Activated CD4-positive, alpha-beta T cell treated with anti-CD3 and anti-CD28 coated beads, Interleukin-2, amount 50 U/mL, for 48 hours (primary cell): Measurements from ENCODE around the gene SGPL1.
"Not testable (repeated sequence)": the region's sequence is repeated elsewhere in the genome, so short reads cannot be mapped to it uniquely, and the experiment has no call there.

Experiments used
- DNase-seq, 2 experiments: peaks; one replicate each; pipeline ENCODE4 v3.0.0-alpha.2; 2020

The SGPL1 gene

GRCh38 chr10:70908406-70909296 lies 92.9 kb downstream of the SGPL1 start:
- no peak for DNase-seq

GRCh38 chr10:70909326-70909935 lies 93.7 kb downstream of the SGPL1 start:
- no peak for DNase-seq

GRCh38 chr10:70910486-70911341 lies 95.0 kb downstream of the SGPL1 start:
- no peak for DNase-seq

- no peak for DNase-seq
Observed at GRCh38 chr10:70911386-70911785, 95.6 kb downstream of the SGPL1 start.

GRCh38 chr10:70912556-70912955 lies 96.8 kb downstream of the SGPL1 start:
- no peak for DNase-seq

GRCh38 chr10:70913191-70913892 lies 97.6 kb downstream of the SGPL1 start:
- DNase-seq: no peak

- DNase-seq: no peak
Observed at GRCh38 chr10:70913893-70914240, 98.1 kb downstream of the SGPL1 start.

- DNase-seq: no peak
Observed at GRCh38 chr10:70914316-70914864, 98.6 kb downstream of the SGPL1 start.

- no peak for DNase-seq
Observed at GRCh38 chr10:70915206-70915605, 99.5 kb downstream of the SGPL1 start.

GRCh38 chr10:70915806-70916205 lies 100.1 kb downstream of the SGPL1 start:
- no peak for DNase-seq

GRCh38 chr10:70916241-70916640 lies 100.5 kb downstream of the SGPL1 start:
- no peak for DNase-seq

- DNase-seq: no peak
Observed at GRCh38 chr10:70917226-70917625, 101.5 kb downstream of the SGPL1 start.

GRCh38 chr10:70917635-70918034 lies 101.9 kb downstream of the SGPL1 start:
- DNase-seq: no peak

- no peak for DNase-seq
Observed at GRCh38 chr10:70918851-70919530, 103.2 kb downstream of the SGPL1 start.

GRCh38 chr10:70919906-70920305 lies 104.2 kb downstream of the SGPL1 start:
- not testable (repeated sequence) for DNase-seq

GRCh38 chr10:70920519-70920918 lies 104.8 kb downstream of the SGPL1 start:
- no peak for DNase-seq

GRCh38 chr10:70921285-70921684 lies 105.5 kb downstream of the SGPL1 start:
- DNase-seq: no peak

GRCh38 chr10:70923696-70924095 lies 107.9 kb downstream of the SGPL1 start:
- no peak for DNase-seq

- DNase-seq: peak; percentile 61 to 68
Observed at GRCh38 chr10:70925377-70926225, 109.9 kb downstream of the SGPL1 start.

- DNase-seq: no peak
Observed at GRCh38 chr10:70926226-70927000, 110.7 kb downstream of the SGPL1 start.
